HG02840 (cell line): Measurements from ENCODE around the gene CDC23.
"Not testable (repeated sequence)": the region's sequence is repeated elsewhere in the genome, so short reads cannot be mapped to it uniquely, and the experiment has no call there.

Experiments
- ATAC-seq: cut with Tn5 transposase; IDR thresholded peaks from one replicate; pipeline ENCODE4 v1.9.1; 2021; ENCODE audit warnings: mild to moderate bottlenecking, moderate library complexity, moderate number of reproducible peaks; ENCODE audit not compliant: unreplicated experiment, low FRiP score

Gene CDC23, protein sequence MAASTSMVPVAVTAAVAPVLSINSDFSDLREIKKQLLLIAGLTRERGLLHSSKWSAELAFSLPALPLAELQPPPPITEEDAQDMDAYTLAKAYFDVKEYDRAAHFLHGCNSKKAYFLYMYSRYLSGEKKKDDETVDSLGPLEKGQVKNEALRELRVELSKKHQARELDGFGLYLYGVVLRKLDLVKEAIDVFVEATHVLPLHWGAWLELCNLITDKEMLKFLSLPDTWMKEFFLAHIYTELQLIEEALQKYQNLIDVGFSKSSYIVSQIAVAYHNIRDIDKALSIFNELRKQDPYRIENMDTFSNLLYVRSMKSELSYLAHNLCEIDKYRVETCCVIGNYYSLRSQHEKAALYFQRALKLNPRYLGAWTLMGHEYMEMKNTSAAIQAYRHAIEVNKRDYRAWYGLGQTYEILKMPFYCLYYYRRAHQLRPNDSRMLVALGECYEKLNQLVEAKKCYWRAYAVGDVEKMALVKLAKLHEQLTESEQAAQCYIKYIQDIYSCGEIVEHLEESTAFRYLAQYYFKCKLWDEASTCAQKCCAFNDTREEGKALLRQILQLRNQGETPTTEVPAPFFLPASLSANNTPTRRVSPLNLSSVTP

DNA sequence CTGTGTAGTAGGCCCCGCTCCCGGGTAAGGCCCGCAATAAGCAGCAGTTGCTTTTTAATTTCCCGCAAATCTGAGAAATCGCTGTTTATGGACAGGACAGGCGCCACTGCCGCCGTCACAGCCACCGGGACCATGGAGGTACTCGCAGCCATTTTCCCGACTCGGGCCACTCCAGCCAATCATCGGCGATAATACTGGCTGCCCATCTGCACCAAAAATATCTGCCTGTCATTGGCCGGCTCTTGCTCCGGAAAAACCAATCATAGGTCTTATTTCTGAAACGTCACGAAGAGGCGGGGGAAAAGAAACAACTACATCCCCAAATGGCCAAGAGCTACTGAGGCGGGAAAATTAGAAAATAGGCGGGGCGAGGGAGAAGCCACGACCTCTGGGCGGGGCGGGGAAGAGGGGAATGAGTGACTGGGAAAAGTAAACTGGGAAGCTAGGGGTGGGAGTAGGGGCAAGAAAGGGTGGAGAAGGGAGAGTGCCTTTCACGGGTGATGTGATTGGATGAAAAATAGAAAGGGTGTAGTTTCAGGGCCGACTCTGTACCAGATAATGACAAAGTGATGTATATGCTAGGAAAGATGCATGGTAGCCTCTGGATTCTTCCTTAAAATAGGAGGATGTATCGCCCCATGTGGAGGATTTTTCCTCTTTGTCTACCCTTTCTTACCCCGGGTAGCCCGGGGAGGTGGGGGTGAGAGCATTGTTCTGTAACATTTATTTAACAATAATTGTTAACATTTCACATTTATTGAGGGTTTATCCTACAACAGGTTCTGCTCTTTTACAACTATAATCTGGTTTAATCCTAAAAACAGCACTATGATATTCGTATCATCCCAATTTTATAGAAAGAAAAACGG, at the start of gene CDC23:
TSS of gene CDC23 (minus strand) at position 163 of the 869 bp plus-strand sequence. CDS start at position 152, 11 bp downstream.
- ATAC-seq: peak; percentile 97

DNA sequence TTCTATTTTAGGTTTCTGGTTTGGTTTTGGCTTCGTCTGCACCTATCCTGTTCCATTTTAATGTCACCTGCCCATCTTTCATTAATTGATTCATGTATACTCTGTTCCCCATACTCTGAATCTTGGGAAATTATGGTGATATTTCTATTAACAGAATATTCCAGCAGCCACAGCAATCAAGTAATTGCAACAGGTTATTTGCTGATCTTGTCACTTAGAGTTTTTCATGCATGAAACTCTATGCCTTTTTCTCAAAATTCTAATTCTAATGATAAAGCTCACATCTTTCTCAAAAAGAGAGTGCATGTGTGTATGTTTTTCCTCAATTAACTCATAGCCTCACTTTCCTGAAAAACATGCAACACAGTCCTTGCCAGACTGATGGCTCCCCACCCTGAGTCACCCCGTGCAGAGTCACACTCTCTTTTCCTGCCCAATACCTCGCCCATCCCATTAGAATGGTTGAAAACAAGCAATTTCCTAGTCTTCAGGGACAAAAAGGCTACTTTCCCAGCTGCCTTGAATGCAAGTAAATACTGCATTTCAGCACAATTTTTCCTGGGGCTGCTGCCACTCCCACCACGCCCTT, 45.7 kb upstream of the CDC23 start:
- ATAC-seq: no peak

DNA sequence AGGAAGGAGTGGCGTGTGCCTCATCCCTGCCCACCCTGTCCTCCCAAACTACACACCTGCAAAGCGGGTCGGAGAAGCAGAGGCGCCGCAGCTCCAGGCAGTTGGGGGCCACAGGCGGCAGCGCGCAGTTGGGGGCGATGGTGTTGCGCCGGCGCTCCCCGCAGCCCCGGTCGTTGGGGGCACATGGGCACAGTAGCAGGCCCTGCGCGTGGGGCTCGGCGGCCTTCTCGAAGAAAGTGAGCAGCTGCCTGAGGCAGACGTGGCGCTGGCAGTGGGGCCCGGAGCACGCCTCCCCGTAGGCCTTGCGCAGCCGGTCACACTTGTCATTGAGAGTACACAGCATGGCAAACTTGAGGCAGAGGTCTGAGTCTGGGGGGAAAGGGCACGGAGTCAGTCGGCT, 44.5 kb upstream of the CDC23 start:
- ATAC-seq: no peak

DNA sequence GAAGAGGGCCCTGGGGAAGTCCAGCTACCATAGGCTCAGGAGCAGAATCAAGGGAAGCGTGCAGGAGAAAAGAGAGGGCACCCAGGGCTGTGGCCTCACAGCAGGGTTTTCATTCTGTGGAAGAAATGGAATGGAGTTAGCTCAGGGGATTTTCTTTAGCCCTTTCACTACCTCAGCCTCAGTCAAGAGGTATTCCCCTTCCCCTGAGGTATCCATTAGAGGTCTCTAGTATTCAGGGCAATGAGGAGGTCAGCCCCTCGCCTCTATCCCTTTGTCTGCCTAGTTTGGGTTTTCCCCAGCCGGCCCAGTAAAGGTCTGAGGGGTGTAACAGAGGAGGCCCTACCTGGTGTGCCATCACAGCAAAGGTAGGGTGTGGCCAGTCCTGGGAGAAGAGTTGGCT, 39.8 kb upstream of the CDC23 start:
- no peak for ATAC-seq

DNA sequence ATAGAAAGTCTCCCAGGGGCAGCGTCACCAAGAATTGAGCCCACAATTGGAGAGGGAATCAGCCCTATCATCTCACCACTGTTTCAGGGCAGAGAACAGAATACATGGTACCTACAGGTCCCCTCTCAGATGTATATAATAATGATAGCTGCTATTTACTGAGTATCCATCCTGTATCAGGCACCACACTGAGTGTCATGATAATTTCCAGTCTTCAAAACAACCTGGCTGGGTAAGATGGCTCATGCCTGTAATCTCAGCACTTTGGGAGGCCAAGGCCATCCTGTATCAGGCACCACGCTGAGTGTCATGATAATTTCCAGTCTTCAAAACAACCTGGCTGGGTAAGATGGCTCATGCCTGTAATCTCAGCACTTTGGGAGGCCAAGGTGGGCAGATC, 34.7 kb upstream of the CDC23 start:
- ATAC-seq: not testable (repeated sequence)

DNA sequence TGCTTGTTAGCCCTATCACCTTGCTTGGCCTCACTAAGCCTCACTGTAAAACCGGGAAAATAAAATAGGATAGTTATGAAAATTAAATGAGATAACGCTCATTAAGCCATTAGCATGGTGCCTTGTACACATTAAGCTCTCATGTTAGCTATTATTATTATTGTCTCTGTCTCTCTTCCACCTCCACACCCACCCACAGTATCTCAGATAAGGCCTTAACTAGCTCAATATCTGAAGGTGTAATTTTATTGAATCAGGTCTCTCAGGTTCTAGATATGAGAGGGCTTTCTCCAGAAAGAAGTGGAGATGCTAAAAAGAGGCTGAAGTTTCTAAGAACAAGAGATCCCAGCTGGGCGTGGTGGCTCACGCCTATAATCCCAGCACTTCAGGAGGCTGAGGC, 33.7 kb upstream of the CDC23 start:
- ATAC-seq: no peak

DNA sequence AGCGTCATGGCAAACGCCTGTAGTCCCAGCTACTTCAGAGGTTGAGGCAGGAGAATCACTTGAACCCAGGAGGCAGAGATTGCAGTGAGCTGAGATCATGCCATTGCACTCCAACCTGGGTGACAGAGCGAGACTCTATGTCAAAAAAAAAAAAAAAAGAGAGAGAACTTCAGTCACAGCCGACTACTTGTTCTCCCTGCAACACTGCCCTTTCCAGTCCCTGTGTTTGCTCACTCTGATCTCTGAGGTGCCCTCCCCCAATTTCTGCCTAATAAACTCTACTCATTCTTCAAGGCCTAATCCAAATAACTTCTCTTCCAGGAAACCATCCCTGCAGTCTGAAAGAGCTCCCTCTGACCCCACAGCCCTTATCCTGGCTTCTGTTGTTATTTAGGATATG, 33.2 kb upstream of the CDC23 start:
- ATAC-seq: no peak

DNA sequence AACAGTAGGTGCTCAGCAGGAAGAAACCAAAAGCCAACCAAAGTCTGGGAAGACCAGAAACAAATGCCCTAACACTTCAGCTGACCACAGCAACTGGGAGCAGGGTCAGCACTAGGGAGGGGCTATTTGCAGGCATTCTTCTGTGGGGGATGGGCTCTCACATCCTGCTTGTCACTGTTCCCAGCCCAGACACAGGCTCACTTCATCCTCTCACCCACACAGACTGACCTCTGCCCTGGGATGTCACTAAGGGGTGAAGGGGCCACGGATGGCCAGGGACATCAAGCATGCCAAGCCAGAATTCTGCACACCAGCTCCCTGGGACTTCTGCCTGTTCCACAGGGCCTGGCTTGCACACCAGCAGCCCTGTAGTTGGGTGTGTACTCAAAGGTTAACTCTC, 32.6 kb upstream of the CDC23 start:
- no peak for ATAC-seq

DNA sequence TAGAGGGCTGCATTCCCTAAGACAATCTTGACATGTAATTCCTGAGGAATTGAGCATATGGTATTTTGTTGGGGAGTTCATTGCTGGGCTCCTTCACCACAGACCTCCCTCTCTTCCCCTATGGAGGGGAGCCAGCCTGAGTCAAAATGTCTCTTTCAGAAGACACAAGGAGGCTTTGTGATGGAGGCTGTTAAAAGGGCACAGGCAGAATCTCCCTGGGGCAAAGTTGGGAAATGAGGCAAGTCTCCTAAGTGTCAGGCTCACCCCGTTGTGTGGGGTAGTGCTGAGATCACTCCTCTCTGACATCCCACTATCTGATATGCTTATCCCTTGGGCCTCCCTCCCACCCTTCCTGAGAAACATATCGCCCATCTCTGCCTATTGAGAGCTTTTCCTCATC, 30.7 kb upstream of the CDC23 start:
- ATAC-seq: no peak

DNA sequence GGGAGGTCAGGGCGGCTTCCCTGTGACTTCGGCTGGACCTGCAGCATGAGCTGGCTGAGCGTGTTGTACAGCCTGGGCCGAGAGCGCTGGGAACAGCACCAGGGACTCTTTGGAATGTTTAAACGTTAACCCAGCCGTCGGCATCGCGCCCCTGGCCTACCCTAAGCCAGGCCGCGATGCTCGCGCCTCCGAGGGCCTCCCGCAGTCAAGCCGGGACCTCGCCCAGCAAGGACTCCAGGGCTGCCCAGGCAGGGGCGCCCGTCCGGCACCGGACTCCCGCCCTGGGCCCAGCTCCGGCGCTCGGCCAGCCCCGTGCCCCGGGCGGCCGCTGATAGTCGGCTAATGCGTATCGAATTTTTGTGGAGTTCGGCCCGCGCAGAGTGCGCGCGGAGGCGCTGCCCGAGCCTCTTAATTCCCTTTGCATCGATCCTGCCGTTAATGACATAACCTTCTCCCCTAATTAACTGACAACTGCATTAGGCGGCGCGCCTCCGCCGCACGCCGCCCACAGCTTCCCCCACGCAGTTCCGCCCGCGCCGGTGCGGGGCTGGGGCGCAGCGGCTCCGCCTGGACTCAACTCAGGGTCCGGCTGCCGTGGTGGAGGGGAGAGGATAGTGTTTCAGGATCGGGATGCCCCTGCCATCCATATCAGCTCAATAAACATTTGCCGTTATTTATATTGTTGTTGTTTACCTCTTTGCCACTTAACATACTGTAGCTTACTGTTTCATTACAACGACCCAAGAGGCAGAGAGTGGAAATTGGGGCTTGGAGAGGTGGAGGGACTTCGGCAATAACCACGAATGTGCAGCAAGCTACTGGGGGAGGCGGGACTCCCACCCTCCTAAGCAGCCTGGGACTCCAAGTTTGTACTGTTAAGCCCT, 28.8 kb upstream of the CDC23 start:
- no peak for ATAC-seq

DNA sequence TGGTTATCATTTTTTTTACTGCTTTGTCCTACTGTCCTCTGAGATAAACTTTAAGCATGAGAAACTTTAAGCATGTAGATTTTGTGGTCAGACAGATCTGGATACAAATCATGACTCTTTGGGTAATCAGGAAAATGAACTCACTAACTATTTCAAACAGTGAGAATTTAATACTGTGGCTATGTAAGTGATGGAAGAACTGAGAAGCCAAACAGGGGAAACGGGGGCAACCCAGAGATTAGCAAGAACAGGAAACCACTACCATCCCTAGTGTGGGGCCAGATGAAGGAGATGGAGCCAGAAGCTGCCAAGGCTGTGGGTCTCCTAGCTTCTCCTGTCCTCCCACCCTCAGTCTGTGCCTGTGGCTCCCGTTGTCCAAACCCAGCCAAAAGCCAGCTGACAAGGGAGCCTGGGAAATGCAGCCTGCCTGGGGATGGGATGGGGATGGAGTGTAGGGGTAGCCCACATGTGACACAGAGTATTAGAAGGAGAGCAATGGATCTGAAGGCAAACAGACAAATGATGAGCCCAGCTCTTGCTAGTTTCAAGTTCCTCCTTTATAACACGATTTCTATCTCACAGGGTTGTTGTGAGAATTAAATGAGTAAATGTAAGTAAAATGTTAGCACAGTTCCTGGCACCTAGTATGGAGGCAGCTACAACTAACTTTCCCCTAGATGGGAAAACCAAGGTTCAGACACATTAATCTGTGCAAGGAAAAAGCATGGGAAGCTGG, 27.7 kb upstream of the CDC23 start:
- ATAC-seq: no peak

DNA sequence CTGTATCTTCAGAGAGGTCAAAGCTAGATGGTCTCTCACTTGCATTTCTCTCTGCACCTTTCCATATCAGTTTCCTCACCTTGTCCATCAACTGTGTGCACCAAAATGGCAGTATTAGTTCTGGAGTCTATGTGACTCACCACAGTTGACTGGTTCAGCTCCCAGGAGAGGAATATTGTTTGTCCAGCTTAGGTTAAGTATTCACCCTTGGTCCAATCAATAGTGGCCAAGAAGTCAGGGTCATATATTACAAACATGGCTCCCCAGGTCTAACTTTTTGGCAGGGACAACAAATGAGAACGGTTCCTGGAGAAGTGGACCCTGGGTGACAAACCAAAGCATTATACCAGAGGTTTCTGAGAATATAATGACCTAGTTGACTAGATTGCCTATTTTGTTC, 24.9 kb upstream of the CDC23 start:
- no peak for ATAC-seq

DNA sequence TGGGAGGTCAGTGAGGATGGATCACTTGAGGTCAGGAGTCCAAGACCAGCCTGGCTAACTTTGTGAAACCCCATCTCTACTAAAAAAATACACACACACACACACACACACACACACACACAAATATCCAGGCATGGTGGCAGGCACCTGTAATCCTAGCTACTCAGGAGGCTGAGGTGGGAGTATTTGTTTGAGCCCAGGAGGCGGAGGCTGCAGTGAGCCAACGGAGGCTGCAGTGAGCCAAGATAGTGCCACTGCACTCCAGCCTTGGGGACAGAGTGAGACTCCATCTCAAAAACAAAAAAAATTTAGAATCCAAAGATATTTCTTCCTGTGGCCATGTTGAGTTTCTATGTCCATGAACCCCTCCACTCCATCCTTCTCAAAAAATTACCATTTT, 21.5 kb upstream of the CDC23 start:
- no peak for ATAC-seq

DNA sequence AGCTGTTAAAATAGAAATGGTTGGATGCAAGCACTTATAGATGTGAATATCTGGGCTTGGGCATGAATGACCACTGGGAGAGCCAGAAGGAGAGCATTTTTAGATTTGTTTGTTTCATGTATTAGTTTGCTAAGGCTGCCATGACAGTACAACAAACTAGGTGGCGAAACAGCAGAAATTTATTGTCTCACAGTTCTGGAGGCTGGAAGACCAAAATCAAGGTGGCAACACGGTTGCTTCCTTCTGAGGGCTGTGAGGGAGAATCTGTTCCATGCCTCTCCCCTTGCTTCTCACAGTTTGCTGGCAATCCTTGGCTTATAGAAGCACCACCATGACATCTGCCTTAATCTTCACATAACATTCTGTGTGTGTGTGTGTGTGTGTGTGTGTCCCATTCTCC, 20.2 kb upstream of the CDC23 start:
- no peak for ATAC-seq

DNA sequence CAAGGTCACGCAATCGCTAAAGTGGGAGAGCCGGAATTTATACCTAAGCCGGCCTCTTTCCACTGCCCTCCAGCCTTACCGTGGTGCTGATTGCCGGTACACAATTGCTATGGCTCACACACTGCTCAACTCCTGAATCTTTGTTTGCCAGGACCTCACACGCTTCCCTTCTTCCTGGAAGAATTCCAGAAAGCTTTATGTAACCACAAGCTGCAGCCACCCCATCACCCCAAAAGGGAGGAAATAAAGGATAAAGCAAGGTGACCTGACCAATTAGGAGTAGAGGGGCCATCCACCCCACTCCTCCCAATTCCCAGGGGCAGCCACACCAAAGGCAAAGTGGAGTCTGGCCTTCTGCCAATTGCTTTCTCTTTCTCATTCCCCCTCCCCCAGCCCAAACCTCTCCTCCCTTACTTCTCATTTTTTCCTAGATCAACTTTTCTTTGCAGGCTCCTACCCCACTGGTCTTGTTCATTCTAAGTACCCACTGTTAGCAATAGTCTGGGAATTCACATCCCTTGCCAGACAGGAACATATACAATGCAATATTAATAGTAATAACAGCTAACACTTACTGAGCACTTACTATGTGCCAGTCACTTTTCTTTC, 18.0 kb upstream of the CDC23 start:
- ATAC-seq: no peak

DNA sequence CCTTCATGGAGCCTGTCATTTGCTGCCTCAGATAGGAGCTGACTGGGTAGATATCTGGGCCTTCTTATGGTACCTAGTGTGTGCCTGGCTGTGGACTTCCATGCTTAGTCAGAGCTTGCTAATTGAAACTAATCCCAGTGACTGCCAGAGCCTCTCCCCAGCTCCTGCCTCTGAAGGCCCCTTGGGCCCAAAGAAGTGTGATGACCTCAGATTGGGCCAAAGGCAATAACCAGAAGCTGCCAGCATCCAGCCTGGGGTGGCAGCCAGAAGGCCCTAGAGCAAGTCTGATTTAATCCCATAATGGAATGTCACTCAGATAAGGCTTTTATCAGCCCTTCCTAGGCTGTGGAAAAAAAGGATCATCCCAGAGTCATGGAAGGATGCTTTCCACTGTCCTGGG, 17.1 kb upstream of the CDC23 start:
- no peak for ATAC-seq

DNA sequence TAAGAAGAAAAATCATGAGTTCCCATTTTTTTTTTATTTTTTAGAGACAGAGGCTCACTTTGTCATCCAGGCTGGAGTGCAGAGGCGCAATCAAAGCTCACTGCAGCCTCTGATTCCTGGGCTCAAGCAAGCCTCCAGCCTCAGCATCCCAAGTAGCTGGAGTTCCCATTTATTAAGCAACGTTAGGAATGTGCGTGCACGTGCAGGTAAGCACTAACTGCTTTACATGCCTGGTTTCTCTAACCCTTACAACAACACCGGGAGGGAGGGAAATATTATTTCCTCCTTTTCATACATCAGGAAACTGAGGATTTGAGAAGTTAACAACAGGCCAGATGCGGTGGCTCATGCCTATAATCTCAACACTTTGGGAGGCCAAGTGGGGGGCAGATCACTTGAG, 16.3 kb upstream of the CDC23 start:
- ATAC-seq: no peak

DNA sequence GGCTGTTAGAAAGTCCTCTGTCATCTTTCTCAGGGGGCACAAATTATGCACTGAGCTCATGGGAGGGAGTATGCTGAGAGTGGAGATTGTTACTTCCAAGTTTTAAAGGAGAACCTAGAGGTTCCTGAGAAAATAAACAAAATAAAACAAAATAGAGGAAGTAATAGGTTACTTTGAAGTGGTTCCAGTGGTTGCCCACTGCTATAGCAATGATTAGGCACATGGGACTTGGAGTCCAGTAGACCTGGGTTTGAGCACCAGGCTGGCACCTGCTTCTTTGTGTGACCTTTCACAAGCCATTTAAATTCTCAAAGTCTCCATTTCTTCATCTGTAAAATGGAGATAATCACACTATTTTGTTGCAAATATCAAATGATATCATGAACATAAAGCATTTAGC, 13.8 kb upstream of the CDC23 start:
- no peak for ATAC-seq

DNA sequence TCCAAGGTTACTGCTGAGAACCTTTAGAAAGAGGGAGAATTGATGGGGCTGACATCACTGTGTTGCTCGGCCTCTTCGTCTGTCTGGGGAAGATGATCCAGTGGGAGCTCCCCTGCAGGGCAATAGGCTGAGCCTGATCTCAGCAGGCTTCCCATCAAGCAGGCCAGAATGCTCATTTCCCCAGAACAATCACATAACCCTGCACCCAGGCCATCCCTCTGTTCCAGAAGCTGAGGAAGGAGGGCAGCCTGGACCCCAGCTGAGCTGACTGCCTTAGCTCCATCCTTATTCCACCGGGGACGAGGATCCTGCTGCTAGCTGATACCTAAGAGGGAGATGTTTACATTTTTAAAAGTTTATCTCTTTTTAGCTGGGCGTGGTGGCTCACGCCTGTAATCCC, 11.6 kb upstream of the CDC23 start:
- no peak for ATAC-seq
